ENCODE results near the gene NHSL1. TPM values are rescaled to one million over a fixed set of nuclear protein-coding genes. Genes with fewer than 3 reads are reported as not detected.

Gene NHSL1
- total RNA-seq, 3 donors from 2014 or later: 53.1 to 155 (median 107) TPM

DNA sequence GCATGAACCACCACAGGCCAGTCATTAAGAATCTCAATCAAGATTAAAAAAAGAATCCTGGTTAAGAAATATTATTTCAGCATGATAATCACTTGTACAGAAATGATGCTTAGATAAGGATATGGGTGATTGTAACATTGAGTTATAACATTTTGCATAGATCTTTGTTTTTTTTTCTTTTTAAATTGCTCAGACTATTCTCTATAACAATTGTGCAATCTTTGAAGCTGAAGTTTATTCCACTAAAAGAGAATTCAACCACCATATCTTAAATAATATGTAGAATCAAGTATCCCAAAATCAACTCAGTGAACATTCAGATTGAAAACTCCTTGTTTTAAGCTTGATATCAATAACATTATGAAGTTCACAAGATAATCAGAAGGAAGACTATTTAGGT is 122.3 kb downstream of the NHSL1 start:
- H3K36me3 ChIP-seq (ENCODE audit: low read depth): no peaks in the 10 kb centered on the region
- TF ChIP-seq CTCF (IDR thresholded peaks at IDR 0.05): no peak
- H3K9me3 ChIP-seq: no peaks in the 10 kb centered on the region
- H3K4me3 ChIP-seq: no peak overlapping the region
- DNase-seq (no peak), ATAC-seq (no peak)
- intact Hi-C loops (cut with DNase I, micrococcal nuclease): no loop called here
- no peaks in the 10 kb centered on the region for H3K4me1 ChIP-seq (ENCODE audit: low read depth)

DNA sequence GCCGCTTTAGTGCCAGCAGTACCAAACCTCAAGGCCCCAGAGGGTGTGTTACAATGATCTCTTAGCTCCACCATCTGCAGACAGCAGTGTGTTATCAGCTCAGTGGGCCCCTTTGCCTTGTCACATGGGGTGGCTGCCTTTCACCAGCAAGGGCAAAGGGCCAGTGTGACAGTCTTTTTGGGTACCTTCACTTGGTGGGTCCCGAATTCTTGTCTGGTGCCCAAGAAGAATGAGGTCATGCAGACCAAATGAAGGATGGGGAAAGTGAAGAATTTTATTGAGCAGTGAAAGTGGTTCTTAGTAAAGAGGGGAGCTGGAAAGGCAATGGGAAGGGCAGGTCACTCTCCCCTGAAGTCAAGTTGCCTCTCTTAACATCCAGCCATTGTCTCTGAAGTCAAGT is 124.5 kb downstream of the NHSL1 start:
- no peaks in the 10 kb centered on the region for H3K4me1 ChIP-seq (ENCODE audit: low read depth)
- TF ChIP-seq CTCF (IDR thresholded peaks at IDR 0.05): no peak
- no peaks in the 10 kb centered on the region for H3K36me3 ChIP-seq (ENCODE audit: low read depth)
- intact Hi-C loops (cut with DNase I, micrococcal nuclease): no loop called here
- H3K9me3 ChIP-seq: no peaks in the 10 kb centered on the region
- DNase-seq (no peak), ATAC-seq (no peak)
- H3K4me3 ChIP-seq: no peak overlapping the region

DNA sequence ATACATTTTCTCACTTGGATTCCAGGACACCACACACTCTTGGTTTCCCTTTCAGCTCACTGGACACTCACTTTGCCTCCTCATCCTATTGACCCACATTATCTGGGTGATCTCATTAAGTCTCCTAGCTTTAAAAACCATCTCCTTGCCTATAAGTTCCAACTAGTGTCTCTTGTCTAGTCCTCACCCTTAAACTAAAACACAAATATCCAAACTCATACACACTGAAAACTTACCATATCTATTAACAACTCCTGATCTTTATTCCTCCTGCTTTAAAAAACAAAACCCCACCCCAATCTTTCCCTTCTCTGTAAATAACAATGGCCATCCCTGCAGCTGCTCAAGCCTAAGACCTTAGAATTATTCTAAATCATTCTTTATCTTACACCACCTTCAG is 125.1 kb downstream of the NHSL1 start:
- TF ChIP-seq CTCF (IDR thresholded peaks at IDR 0.05): no peak
- DNase-seq: no peak
- no peaks in the 10 kb centered on the region for H3K4me1 ChIP-seq (ENCODE audit: low read depth)
- intact Hi-C loops (cut with DNase I, micrococcal nuclease): no loop called here
- no peak overlapping the region for H3K4me3 ChIP-seq
- no peaks in the 10 kb centered on the region for H3K9me3 ChIP-seq
- H3K36me3 ChIP-seq (ENCODE audit: low read depth): no peaks in the 10 kb centered on the region
- ATAC-seq: no peak

DNA sequence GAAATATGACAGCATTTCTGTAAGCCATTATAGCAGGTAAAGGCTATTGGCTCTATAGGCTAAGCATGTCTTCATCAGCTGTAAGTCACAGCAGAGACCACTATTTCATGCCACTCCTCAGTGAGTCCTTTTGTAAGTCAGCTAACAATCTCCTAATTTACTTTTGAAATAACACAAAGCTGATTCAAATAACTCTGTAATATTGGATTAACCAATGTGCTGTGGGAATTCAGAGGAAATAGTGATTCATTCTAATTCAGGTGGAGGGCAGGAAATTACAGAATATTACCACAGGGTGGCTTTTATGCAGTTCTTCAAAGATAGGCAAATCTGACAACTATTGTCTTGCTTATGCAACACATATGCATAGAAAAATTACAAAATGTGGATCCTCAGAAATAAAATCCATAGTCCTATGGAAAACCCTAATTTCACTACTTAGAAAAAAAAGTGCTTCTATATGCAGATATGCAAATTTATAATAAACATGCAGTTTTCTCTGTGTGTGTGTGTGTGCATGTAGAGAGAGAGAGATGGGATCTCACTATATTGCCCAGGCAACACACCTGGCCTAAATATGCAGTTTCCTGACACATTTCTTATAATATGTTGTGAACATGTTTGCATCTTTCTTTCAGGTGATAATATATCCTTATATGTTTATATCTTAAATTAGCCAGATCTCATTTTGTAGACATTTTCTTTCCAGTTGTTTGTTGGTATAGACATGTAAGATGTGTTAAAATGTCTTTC is 126.4 kb downstream of the NHSL1 start:
- Histone ChIP-seq H3K36me3 (ENCODE audit: low read depth) (no peaks in the 10 kb centered on the region), H3K4me3 (no peak overlapping the region), H3K9me3 (no peaks in the 10 kb centered on the region), H3K4me1 (ENCODE audit: low read depth) (no peaks in the 10 kb centered on the region)
- no peak for DNase-seq
- no peak for TF ChIP-seq CTCF (IDR thresholded peaks at IDR 0.05)
- no peak for ATAC-seq
- intact Hi-C loops (cut with DNase I, micrococcal nuclease): no loop called here

Small RNA genes within 50 kb of the gene (microRNA-seq; reads per million reads assigned to microRNA genes)
- gene MIR3145: 1.2 reads per million

Other genes starting within 250 kb of the NHSL1 start
- 1 to 10 TPM in 1 of 3 donors, not detected in 2; 4.0 TPM for gene SMIM28, start 121.6 kb downstream of the NHSL1 start, total RNA-seq
- 100 to 1,000 TPM in 1 of 3 donors, 10 to 100 TPM in 2; 78.5 to 101 (median 88.7) TPM for gene HEBP2, start 95.3 kb downstream of the NHSL1 start, total RNA-seq

Measured in mucosa of descending colon (tissue), 3 donors.